ENCODE measurements around the gene FBXL15.

The FBXL15 gene

DNA sequence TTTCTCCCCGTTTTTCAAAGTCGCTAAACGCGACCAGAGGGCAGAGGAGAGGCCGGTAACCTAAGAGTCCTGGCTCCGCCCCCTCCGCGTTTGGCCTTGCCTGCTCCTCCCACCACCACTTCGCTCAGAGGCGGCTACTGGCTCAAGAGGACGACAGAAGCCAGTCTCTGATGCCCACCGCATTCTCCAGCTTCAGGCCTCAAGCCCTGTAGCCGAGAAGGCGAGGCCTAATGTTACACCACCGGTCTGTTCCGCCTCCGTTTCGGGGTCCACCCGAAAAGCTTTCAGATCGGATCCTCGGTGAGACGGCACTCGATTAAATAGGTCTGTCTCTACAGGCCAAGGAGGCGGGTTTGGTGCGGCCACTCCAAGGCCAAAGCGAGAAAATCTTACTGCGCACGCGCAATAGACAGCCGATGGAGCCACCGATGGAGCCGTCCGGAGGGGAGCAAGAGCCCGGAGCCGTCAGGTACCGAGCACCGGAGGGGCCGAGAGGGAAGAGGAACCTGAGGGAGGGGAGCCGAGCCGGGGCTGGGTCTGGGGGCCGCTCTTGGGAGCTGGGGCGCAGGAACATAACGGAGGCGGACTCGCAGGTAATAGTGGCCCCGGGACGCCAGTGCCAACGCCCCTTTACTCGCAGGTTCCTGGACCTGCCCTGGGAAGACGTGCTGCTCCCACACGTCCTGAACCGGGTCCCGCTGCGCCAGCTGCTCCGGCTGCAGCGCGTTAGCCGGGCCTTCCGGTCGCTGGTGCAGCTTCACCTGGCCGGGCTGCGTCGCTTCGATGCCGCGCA, at the start of gene FBXL15:
Gene FBXL15 (plus strand): TSS at position 123 of the 793 bp plus-strand sequence. CDS start 294 bp downstream, at position 417.
- Histone ChIP-seq H3K4me3 (IDR thresholded peaks at IDR 0.05; ENCODE audit: insufficient read depth, low read depth, low read length) (peak within 1 kb of the TSS; percentile 12), H3K4me2 (peak within 1 kb of the TSS; percentile 87), H3K9ac (peak within 1 kb of the TSS; percentile 53; the same call in 1 of the 2 replicates), H4K20me1 (ENCODE audit: insufficient read depth) (no peaks in the 10 kb centered on the region), H3K79me2 (ENCODE audit: insufficient read depth, low read depth) (no peaks in the 10 kb centered on the region), H3K36me3 (ENCODE audit: insufficient read depth) (no peaks in the 10 kb centered on the region), H2AFZ (ENCODE audit: low read depth) (peak within 1 kb of the TSS; percentile 77), H3K27ac (no peak within 1 kb of the TSS), H3K4me1 (ENCODE audit: low read depth, poor library complexity, severe bottlenecking) (peaks cover 17% of the 10 kb centered on the region), H3K27me3 (ENCODE audit: insufficient read depth, low read depth) (peaks cover 17% of the 10 kb centered on the region)
- TF ChIP-seq, protein P1, sequence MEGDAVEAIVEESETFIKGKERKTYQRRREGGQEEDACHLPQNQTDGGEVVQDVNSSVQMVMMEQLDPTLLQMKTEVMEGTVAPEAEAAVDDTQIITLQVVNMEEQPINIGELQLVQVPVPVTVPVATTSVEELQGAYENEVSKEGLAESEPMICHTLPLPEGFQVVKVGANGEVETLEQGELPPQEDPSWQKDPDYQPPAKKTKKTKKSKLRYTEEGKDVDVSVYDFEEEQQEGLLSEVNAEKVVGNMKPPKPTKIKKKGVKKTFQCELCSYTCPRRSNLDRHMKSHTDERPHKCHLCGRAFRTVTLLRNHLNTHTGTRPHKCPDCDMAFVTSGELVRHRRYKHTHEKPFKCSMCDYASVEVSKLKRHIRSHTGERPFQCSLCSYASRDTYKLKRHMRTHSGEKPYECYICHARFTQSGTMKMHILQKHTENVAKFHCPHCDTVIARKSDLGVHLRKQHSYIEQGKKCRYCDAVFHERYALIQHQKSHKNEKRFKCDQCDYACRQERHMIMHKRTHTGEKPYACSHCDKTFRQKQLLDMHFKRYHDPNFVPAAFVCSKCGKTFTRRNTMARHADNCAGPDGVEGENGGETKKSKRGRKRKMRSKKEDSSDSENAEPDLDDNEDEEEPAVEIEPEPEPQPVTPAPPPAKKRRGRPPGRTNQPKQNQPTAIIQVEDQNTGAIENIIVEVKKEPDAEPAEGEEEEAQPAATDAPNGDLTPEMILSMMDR (conservative IDR thresholded peaks at IDR 0.05; ENCODE audit: low read depth, low read length), result no peak

DNA sequence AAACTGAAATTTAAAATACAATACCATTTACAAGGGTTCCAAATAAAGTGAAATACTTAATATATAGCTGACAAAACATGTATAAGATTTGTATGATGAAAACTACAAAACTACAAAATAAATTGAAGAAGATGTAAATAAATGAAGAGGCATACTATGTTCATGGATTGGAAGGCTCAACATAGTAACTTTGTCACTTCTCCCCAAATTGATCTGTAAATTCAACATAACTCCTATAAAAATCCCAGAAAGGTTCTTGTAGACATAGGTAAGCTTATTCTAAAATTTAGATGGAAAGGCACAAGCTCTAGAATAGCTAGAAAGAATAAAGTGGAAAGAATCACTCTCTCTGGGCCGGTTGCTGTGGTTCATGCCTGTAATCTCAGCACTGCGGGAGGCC, 49.3 kb upstream of the FBXL15 start:
- Histone ChIP-seq H3K4me3 (IDR thresholded peaks at IDR 0.05; ENCODE audit: insufficient read depth, low read depth, low read length) (no peak overlapping the region), H3K79me2 (ENCODE audit: insufficient read depth, low read depth) (no peaks in the 10 kb centered on the region), H3K4me1 (ENCODE audit: low read depth, poor library complexity, severe bottlenecking) (no peaks in the 10 kb centered on the region), H3K27me3 (ENCODE audit: insufficient read depth, low read depth) (no peaks in the 10 kb centered on the region), H2AFZ (ENCODE audit: low read depth) (no peak overlapping the region), H3K9ac (no peak overlapping the region), H3K27ac (no peak overlapping the region), H4K20me1 (ENCODE audit: insufficient read depth) (no peaks in the 10 kb centered on the region), H3K36me3 (ENCODE audit: insufficient read depth) (no peaks in the 10 kb centered on the region; the same call in 1 of the 2 replicates), H3K4me2 (no peak overlapping the region)
- TF ChIP-seq, protein P1 (conservative IDR thresholded peaks at IDR 0.05; ENCODE audit: low read depth, low read length), result no peak

DNA sequence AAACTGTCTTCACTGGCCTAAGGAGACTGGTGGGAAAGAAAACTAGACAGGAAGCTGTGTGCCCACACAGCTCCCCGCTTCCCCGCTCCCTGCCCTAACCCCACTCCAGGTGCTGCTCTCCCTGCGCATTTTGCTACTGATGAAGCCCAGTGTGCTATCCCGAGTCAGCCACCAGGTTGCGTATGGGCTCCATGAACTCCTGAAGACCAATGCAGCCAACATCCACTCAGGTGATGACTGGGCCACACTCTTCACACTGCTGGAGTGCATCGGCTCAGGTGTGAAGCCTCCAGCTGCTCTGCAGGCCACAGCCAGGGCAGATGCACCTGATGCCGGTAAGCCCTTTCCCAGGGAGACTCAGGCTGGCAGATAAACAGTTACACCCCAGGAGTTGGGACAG, 45.4 kb upstream of the FBXL15 start:
- TF ChIP-seq, protein P1 (conservative IDR thresholded peaks at IDR 0.05; ENCODE audit: low read depth, low read length), result no peak
- no peaks in the 10 kb centered on the region for H3K79me2 ChIP-seq (ENCODE audit: insufficient read depth, low read depth)
- H3K4me1 ChIP-seq (ENCODE audit: low read depth, poor library complexity, severe bottlenecking), result no peaks in the 10 kb centered on the region
- no peaks in the 10 kb centered on the region; the same call in 1 of the 2 replicates for H3K36me3 ChIP-seq (ENCODE audit: insufficient read depth)
- H2AFZ ChIP-seq (ENCODE audit: low read depth), result no peak overlapping the region
- H3K4me2 ChIP-seq, result no peak overlapping the region
- H3K27ac ChIP-seq, result no peak overlapping the region
- H4K20me1 ChIP-seq (ENCODE audit: insufficient read depth), result no peaks in the 10 kb centered on the region
- H3K9ac ChIP-seq, result no peak overlapping the region
- no peak overlapping the region for H3K4me3 ChIP-seq (IDR thresholded peaks at IDR 0.05; ENCODE audit: insufficient read depth, low read depth, low read length)
- H3K27me3 ChIP-seq (ENCODE audit: insufficient read depth, low read depth), result no peaks in the 10 kb centered on the region

DNA sequence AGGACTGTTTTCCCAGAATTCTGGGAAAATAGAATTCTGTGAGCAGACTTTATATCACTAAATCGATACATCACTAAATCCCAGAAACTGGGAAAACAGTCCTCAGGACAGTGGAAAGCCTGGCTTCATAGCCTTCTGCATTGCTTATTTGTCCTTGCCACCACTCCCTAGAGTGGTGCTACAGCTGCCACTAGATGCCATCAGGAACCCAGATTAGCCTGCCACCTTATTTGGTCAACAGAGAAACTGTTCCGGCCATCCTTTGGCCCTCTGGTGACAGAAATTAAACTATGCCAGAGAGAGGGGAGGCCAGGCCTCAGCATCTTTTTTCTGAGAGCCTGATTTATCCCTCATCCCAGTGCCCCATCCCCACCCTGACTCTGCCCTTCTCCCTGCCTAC, 44.8 kb upstream of the FBXL15 start:
- no peaks in the 10 kb centered on the region for H3K36me3 ChIP-seq (ENCODE audit: insufficient read depth)
- TF ChIP-seq, protein P1 (conservative IDR thresholded peaks at IDR 0.05; ENCODE audit: low read depth, low read length), result no peak

More for the DNA sequence above, 44.8 kb upstream of the FBXL15 start:
- Histone ChIP-seq H3K27me3 (ENCODE audit: insufficient read depth, low read depth) (no peaks in the 10 kb centered on the region), H3K4me2 (no peak overlapping the region), H3K79me2 (ENCODE audit: insufficient read depth, low read depth) (no peaks in the 10 kb centered on the region), H3K9ac (no peak overlapping the region), H3K27ac (no peak overlapping the region), H4K20me1 (ENCODE audit: insufficient read depth) (no peaks in the 10 kb centered on the region), H3K4me3 (IDR thresholded peaks at IDR 0.05; ENCODE audit: insufficient read depth, low read depth, low read length) (no peak overlapping the region), H3K4me1 (ENCODE audit: low read depth, poor library complexity, severe bottlenecking) (no peaks in the 10 kb centered on the region), H2AFZ (ENCODE audit: low read depth) (no peak overlapping the region)

All from KMS-11 (cell line).